Prostate gland (tissue), 2 donors: ENCODE measurements around the gene ASXL2.

ENCODE experiments used
- POLR2A ChIP-seq: fragments of 450-650 bp; IDR thresholded peaks from one replicate; pipeline ENCODE4 v1.6.1; 2016; ENCODE audit warnings: antibody characterized with exemption, mild to moderate bottlenecking
- POLR2AphosphoS5 ChIP-seq: sonication (generic); formaldehyde crosslinking; IDR thresholded peaks from one replicate; pipeline ENCODE4 v1.6.1; 2017; ENCODE audit warnings: antibody characterized with exemption
- TF ChIP-seq, protein P1 (sequence below), 4 experiments: fragments of 200-600 bp in 2 of 4; fragments of 450-650 bp in 2 of 4; sonication (generic) in 2 of 4; IDR thresholded peaks; 1 replicate in 3 of 4; 2 replicates in 1 of 4; pipeline ENCODE4 v1.5.1; 2016 to 2019; ENCODE audit warnings: antibody characterized with exemption in 4 of 4, mild to moderate bottlenecking in 2 of 4, moderate library complexity in 2 of 4

DNA sequence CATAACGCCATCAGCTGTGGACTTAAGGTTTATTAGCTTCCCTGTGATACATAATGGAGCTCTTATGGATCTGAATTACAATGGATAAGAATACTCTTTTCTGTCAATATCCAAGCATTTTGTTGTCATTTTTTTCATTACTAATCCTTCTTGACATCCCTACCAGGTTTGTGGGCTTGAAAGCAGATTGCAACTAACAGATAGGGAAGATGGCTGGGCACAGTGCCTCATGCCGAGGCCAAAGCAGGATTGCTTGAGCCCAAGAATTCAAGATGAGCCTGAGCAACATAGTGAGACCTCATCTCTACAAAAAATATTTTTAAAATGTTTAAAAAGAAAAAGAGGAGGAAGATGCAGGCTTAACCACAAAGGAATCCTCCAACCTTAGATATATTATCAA, 42.4 kb downstream of the ASXL2 start:
- TF ChIP-seq, protein P1, sequence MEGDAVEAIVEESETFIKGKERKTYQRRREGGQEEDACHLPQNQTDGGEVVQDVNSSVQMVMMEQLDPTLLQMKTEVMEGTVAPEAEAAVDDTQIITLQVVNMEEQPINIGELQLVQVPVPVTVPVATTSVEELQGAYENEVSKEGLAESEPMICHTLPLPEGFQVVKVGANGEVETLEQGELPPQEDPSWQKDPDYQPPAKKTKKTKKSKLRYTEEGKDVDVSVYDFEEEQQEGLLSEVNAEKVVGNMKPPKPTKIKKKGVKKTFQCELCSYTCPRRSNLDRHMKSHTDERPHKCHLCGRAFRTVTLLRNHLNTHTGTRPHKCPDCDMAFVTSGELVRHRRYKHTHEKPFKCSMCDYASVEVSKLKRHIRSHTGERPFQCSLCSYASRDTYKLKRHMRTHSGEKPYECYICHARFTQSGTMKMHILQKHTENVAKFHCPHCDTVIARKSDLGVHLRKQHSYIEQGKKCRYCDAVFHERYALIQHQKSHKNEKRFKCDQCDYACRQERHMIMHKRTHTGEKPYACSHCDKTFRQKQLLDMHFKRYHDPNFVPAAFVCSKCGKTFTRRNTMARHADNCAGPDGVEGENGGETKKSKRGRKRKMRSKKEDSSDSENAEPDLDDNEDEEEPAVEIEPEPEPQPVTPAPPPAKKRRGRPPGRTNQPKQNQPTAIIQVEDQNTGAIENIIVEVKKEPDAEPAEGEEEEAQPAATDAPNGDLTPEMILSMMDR (IDR thresholded peaks at IDR 0.05), result no peak
- TF ChIP-seq POLR2A (no peak), POLR2AphosphoS5 (no peak)
